ENCODE data around the gene NEK8.

NEK8 gene

DNA sequence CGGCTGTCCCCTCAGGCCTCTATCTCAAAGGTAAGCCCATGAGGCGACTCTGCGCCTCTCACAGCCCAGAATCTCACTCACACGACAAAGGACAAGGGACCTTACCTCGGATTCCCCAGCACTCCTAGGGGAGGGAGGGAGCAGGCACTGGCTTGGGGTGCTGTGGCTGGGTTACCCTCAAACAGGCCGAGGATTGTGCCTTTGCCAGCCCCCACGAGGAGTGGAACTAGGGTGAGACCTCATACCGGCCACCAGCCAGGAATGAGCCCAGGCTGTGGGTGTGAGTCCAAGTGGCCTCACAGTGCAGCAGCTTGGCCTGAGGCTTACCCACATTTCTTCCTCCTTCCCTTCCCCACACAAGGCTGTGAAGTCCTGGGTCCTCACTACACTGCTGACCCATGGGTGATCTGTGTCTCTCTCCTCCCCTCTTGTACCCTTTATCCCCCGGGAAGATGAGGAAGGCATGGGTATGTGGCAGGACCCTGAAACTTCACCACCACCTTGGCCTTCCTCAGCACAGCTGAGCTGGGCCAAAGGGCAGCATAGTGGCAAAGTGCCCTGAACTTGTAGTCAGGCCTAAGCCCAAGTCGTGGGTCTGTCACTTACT lies 22.8 kb upstream of the NEK8 start:
- Histone ChIP-seq H3K79me2 (ENCODE audit: insufficient read depth, low read length) (no peaks in the 10 kb centered on the region), H3K36me3 (ENCODE audit: low read length) (no peaks in the 10 kb centered on the region)

DNA sequence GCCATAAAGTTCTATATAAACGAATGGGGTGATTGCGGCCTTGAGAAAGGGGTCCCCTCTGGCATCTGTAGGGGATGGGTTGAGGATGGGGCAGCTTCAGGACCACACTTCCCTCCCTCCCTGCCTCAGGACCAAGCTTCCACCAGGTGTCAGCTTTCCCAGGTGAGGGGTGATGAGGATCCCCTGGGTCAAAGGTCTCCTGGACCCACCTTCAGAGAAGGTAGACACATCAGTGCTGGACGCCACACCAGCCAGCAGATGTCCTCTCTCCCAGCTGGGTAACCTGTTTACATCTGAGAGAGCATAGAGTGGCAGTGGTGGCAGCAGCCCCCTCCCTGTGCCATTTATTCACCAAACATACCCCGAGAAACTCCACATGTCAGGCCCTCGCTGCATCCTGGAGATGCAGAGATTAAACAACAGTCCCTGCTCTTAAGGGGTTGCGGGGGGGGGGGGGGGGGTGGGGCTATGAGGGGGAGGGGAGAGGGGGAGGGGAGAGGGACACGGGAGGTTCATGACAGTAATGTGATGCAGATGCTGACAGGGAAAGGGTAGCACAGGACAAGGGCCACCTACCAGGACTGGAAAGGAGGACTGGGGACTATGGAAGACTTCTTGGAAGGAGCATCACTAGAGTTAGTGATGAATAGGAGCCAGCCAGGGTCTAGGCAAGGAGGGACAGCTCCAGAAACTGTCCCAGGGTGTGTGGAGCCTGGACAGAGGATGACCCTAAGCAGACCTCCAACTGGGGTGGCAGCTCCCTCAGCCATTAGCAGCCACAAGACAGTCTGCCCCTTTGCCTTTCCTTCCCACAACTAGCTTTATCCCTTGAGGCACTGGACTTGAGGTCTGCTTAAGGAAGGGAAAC lies 21.9 kb upstream of the NEK8 start:
- Histone ChIP-seq H3K4me3 (ENCODE audit: insufficient read depth, low read length, poor library complexity, severe bottlenecking) (no peak overlapping the region), H3K79me2 (ENCODE audit: insufficient read depth, low read length) (no peaks in the 10 kb centered on the region), H3K9ac (ENCODE audit: low read length) (no peak overlapping the region), H3F3A (ENCODE audit: insufficient read depth) (no peaks in the 10 kb centered on the region; the same call in 1 of the 2 replicates), H3K36me3 (ENCODE audit: low read length) (no peaks in the 10 kb centered on the region), H4K20me1 (ENCODE audit: low read depth, low read length) (no peaks in the 10 kb centered on the region), H3K27ac (ENCODE audit: low read depth, low read length) (no peak overlapping the region), H2AFZ (ENCODE audit: low read depth, low read length, severe bottlenecking) (no peak overlapping the region), H3K9me2 (replicated peaks; ENCODE audit: insufficient read depth, low read length) (no peaks in the 10 kb centered on the region), H3K4me2 (ENCODE audit: low read depth, low read length, poor library complexity, severe bottlenecking) (no peak overlapping the region), H3K27me3 (ENCODE audit: low read length) (no peaks in the 10 kb centered on the region), H3K9me3 (ENCODE audit: insufficient read depth, low read length) (no peaks in the 10 kb centered on the region)
- TF ChIP-seq, protein P1, sequence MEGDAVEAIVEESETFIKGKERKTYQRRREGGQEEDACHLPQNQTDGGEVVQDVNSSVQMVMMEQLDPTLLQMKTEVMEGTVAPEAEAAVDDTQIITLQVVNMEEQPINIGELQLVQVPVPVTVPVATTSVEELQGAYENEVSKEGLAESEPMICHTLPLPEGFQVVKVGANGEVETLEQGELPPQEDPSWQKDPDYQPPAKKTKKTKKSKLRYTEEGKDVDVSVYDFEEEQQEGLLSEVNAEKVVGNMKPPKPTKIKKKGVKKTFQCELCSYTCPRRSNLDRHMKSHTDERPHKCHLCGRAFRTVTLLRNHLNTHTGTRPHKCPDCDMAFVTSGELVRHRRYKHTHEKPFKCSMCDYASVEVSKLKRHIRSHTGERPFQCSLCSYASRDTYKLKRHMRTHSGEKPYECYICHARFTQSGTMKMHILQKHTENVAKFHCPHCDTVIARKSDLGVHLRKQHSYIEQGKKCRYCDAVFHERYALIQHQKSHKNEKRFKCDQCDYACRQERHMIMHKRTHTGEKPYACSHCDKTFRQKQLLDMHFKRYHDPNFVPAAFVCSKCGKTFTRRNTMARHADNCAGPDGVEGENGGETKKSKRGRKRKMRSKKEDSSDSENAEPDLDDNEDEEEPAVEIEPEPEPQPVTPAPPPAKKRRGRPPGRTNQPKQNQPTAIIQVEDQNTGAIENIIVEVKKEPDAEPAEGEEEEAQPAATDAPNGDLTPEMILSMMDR (IDR thresholded peaks at IDR 0.05; ENCODE audit: insufficient read depth, low read length, poor library complexity, severe bottlenecking), result no peak
- no peak for TF ChIP-seq EZH2phosphoT487 (conservative IDR thresholded peaks at IDR 0.05; ENCODE audit: low read length)

More for the DNA sequence above, 22.8 kb upstream of the NEK8 start:
- Histone ChIP-seq H3F3A (ENCODE audit: insufficient read depth) (no peaks in the 10 kb centered on the region; the same call in 1 of the 2 replicates), H2AFZ (ENCODE audit: low read depth, low read length, severe bottlenecking) (no peak overlapping the region), H3K27me3 (ENCODE audit: low read length) (no peaks in the 10 kb centered on the region), H3K9me2 (replicated peaks; ENCODE audit: insufficient read depth, low read length) (no peaks in the 10 kb centered on the region), H3K9ac (ENCODE audit: low read length) (no peak overlapping the region), H4K20me1 (ENCODE audit: low read depth, low read length) (no peaks in the 10 kb centered on the region), H3K4me3 (ENCODE audit: insufficient read depth, low read length, poor library complexity, severe bottlenecking) (no peak overlapping the region), H3K4me2 (ENCODE audit: low read depth, low read length, poor library complexity, severe bottlenecking) (no peak overlapping the region), H3K27ac (ENCODE audit: low read depth, low read length) (no peak overlapping the region), H3K9me3 (ENCODE audit: insufficient read depth, low read length) (no peaks in the 10 kb centered on the region)
- TF ChIP-seq EZH2phosphoT487 (conservative IDR thresholded peaks at IDR 0.05; ENCODE audit: low read length), result no peak
- TF ChIP-seq, protein P1 (IDR thresholded peaks at IDR 0.05; ENCODE audit: insufficient read depth, low read length, poor library complexity, severe bottlenecking), result no peak

DNA sequence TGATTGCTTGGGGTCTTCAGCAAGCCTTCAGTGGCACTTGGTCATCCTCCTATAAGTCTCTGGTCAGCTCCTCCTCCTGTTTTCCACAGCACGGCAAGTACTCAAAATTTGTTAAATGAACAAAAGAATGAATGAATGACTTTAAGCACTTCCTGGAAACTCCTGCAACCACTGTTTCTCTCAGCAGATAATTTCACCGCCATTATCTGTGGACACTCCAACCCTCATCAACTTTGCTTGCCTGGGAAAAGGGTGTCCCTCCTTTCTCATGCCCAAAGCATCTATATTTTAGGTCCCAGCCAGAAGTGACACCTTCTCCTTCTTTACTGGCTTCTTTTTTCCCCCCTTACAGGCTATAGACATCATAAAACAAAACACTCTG lies 21.3 kb upstream of the NEK8 start:
- no peaks in the 10 kb centered on the region for H3K36me3 ChIP-seq (ENCODE audit: low read length)
- H3K9me3 ChIP-seq (ENCODE audit: insufficient read depth, low read length), result no peaks in the 10 kb centered on the region
- H3K4me2 ChIP-seq (ENCODE audit: low read depth, low read length, poor library complexity, severe bottlenecking), result no peak overlapping the region
- TF ChIP-seq, protein P1 (IDR thresholded peaks at IDR 0.05; ENCODE audit: insufficient read depth, low read length, poor library complexity, severe bottlenecking), result no peak
- TF ChIP-seq EZH2phosphoT487 (conservative IDR thresholded peaks at IDR 0.05; ENCODE audit: low read length), result no peak
- no peak overlapping the region for H2AFZ ChIP-seq (ENCODE audit: low read depth, low read length, severe bottlenecking)
- no peaks in the 10 kb centered on the region for H3K9me2 ChIP-seq (replicated peaks; ENCODE audit: insufficient read depth, low read length)
- H3K9ac ChIP-seq (ENCODE audit: low read length), result no peak overlapping the region
- H3K4me3 ChIP-seq (ENCODE audit: insufficient read depth, low read length, poor library complexity, severe bottlenecking), result no peak overlapping the region
- peaks cover 5% of the 10 kb centered on the region for H3F3A ChIP-seq (ENCODE audit: insufficient read depth)
- H3K27ac ChIP-seq (ENCODE audit: low read depth, low read length), result no peak overlapping the region
- no peaks in the 10 kb centered on the region for H4K20me1 ChIP-seq (ENCODE audit: low read depth, low read length)
- no peaks in the 10 kb centered on the region for H3K27me3 ChIP-seq (ENCODE audit: low read length)
- H3K79me2 ChIP-seq (ENCODE audit: insufficient read depth, low read length), result no peaks in the 10 kb centered on the region

Data from SU-DHL-6 (cell line).